H1 (cell line): Measurements from ENCODE around the gene PPP1R27. TPM values are rescaled to one million over a fixed set of nuclear protein-coding genes. Genes with fewer than 3 reads are reported as not detected.
A peak's percentile ranks its signal among the peaks of the same experiment; 100 is the strongest.

ENCODE experiments used
- CTCF ChIA-PET: fragments of 300-600 bp; sonication (Branson Sonifier 250); formaldehyde crosslinking; loops from one replicate; lab custom pipeline; 2021; ENCODE audit not compliant: partially characterized antibody; lab: Charles Lee
- POLR2A ChIA-PET: fragments of 300-600 bp; sonication (Branson Sonifier 250); formaldehyde crosslinking; loops from one replicate; lab custom pipeline; 2021; ENCODE audit warnings: inconsistent platforms; ENCODE audit not compliant: partially characterized antibody; lab: Charles Lee
- DNase-seq, 2 experiments: peaks; one replicate each; pipeline versions ENCODE4 v3.0.0 to v3.0.0-alpha.2; 2010 to 2022; ENCODE audit warnings: low spot score in 2 of 2, low read depth in 1 of 2, mixed read lengths in 1 of 2
- FAIRE-seq: peaks from 2 replicates; lab custom pipeline; 2011; peaks lifted over from hg19 to GRCh38; lab: Jason Lieb, UNC
- H2AFZ ChIP-seq: 2 replicates; pipeline ENCODE4 v1.8.1; 2012; ENCODE audit warnings: low read length, inconsistent platforms
- H2AK5ac ChIP-seq: 2 replicates; pipeline ENCODE4 v1.6.1; 2013; ENCODE audit warnings: low read depth, low read length
- H2BK120ac ChIP-seq: replicated peaks from 2 replicates; pipeline ENCODE3; 2013; ENCODE audit warnings: low read depth, low read length, inconsistent platforms
- H2BK12ac ChIP-seq: 2 replicates; pipeline ENCODE4 v1.6.1; 2013; ENCODE audit warnings: low read depth, low read length
- H2BK15ac ChIP-seq: 2 replicates; pipeline ENCODE4 v1.6.1; 2013; ENCODE audit warnings: low read length
- H2BK20ac ChIP-seq: 2 replicates; pipeline ENCODE4 v1.6.1; 2013; ENCODE audit warnings: low read length
- H2BK5ac ChIP-seq: 2 replicates; pipeline ENCODE4 v1.6.1; 2013; ENCODE audit warnings: low read depth, low read length
- H3K14ac ChIP-seq: 2 replicates; pipeline ENCODE4 v1.6.1; 2013; ENCODE audit warnings: inconsistent platforms; ENCODE audit not compliant: insufficient read length
- H3K18ac ChIP-seq: 2 replicates; pipeline ENCODE4 v1.6.1; 2013; ENCODE audit warnings: low read length; ENCODE audit errors: extremely low read depth
- H3K23ac ChIP-seq: 2 replicates; pipeline ENCODE4 v1.6.1; 2013; ENCODE audit warnings: inconsistent platforms; ENCODE audit not compliant: insufficient read length
- H3K23me2 ChIP-seq: 2 replicates; pipeline ENCODE4 v1.6.1; 2013; ENCODE audit warnings: low read depth, low read length
- H3K27ac ChIP-seq: 2 replicates; pipeline ENCODE4 v1.6.1; 2011; ENCODE audit warnings: low read depth, low read length, inconsistent platforms
- H3K27me3 ChIP-seq, 4 experiments: replicated peaks in 1 of 4; 1 replicate in 1 of 4; 2 replicates in 3 of 4; pipeline versions ENCODE4 v1.6.1 to v1.8.1; 2011 to 2013; ENCODE audit warnings: low read length in 3 of 4, mild to moderate bottlenecking in 3 of 4, inconsistent platforms in 2 of 4, mixed read lengths in 2 of 4, moderate library complexity in 1 of 4; ENCODE audit not compliant: control insufficient read depth in 3 of 4, insufficient read depth in 3 of 4; ENCODE audit errors: extremely low read depth in 1 of 4
- H3K36me3 ChIP-seq, 4 experiments: 2 replicates each; pipeline versions ENCODE4 v1.6.1 to v1.8.1; 2011 to 2013; ENCODE audit warnings: mild to moderate bottlenecking in 4 of 4, low read length in 3 of 4, moderate library complexity in 2 of 4, control low read depth in 1 of 4, inconsistent platforms in 1 of 4; ENCODE audit not compliant: insufficient read depth in 4 of 4, control insufficient read depth in 2 of 4
- H3K4ac ChIP-seq: replicated peaks from 2 replicates; pipeline ENCODE3; 2013; ENCODE audit warnings: low read length, low read depth, mixed read lengths, inconsistent platforms; ENCODE audit not compliant: insufficient read length
- H3K4me1 ChIP-seq, 4 experiments: replicated peaks in 1 of 4; 1 replicate in 1 of 4; 2 replicates in 3 of 4; pipeline versions ENCODE4 v1.6.1 to v1.8.1; 2011 to 2013; ENCODE audit warnings: low read length in 3 of 4, inconsistent platforms in 2 of 4, mixed read lengths in 1 of 4; ENCODE audit not compliant: insufficient read depth in 4 of 4, control insufficient read depth in 3 of 4
- H3K4me2 ChIP-seq, 2 experiments: 2 replicates each; pipeline versions ENCODE4 v1.6.1 to v1.8.1; 2011 to 2013; ENCODE audit warnings: low read depth in 2 of 2, low read length in 2 of 2, control low read depth in 1 of 2, inconsistent platforms in 1 of 2, mild to moderate bottlenecking in 1 of 2; ENCODE audit not compliant: insufficient read depth in 1 of 2
- H3K4me3 ChIP-seq, 4 experiments: fragments of 200-600, 300-600 bp in 1 of 4; sonication (generic), shearing (Covaris generic), sonication (Bioruptor Twin) in 1 of 4; 2 replicates each; pipeline versions ENCODE4 v1.5.1 to v1.8.1; 2011 to 2016; ENCODE audit warnings: low read length in 4 of 4, low read depth in 3 of 4, control low read depth in 2 of 4, inconsistent platforms in 2 of 4, mild to moderate bottlenecking in 2 of 4, mixed read lengths in 1 of 4, moderate library complexity in 1 of 4; ENCODE audit not compliant: insufficient read depth in 2 of 4; ENCODE audit errors: extremely low read depth in 1 of 4
- H3K56ac ChIP-seq: replicated peaks from 2 replicates; pipeline ENCODE3; 2013; ENCODE audit warnings: low read depth, mild to moderate bottlenecking, mixed read lengths, low read length, inconsistent platforms; ENCODE audit not compliant: insufficient read length
- H3K79me1 ChIP-seq: 2 replicates; pipeline ENCODE4 v1.6.1; 2013; ENCODE audit warnings: low read depth, low read length, control low read depth
- H3K79me2 ChIP-seq, 2 experiments: 2 replicates each; pipeline versions ENCODE4 v1.6.1 to v1.8.1; 2012 to 2013; ENCODE audit warnings: low read length in 2 of 2, mild to moderate bottlenecking in 2 of 2, inconsistent platforms in 1 of 2; ENCODE audit not compliant: insufficient read depth in 2 of 2, control insufficient read depth in 1 of 2
- H3K9ac ChIP-seq, 4 experiments: replicated peaks in 1 of 4; 1 replicate in 1 of 4; 2 replicates in 3 of 4; pipeline versions ENCODE4 v1.6.1 to v1.8.1; 2011 to 2013; ENCODE audit warnings: low read depth in 3 of 4, low read length in 3 of 4, control low read depth in 2 of 4, mild to moderate bottlenecking in 2 of 4, moderate library complexity in 2 of 4, inconsistent platforms in 1 of 4; ENCODE audit errors: extremely low read depth in 1 of 4
- H3K9me3 ChIP-seq, 2 experiments: 2 replicates each; pipeline versions ENCODE4 v1.6.1 to v1.8.1; 2012 to 2013; ENCODE audit warnings: mild to moderate bottlenecking in 2 of 2, moderate library complexity in 2 of 2, control low read depth in 1 of 2, inconsistent platforms in 1 of 2, low read depth in 1 of 2, low read length in 1 of 2, mixed read lengths in 1 of 2; ENCODE audit not compliant: insufficient read depth in 2 of 2
- H4K20me1 ChIP-seq, 2 experiments: replicated peaks in 1 of 2; 2 replicates each; pipeline versions ENCODE3 to v1.8.1; 2011 to 2013; ENCODE audit warnings: inconsistent platforms in 2 of 2, low read length in 2 of 2, mild to moderate bottlenecking in 1 of 2; ENCODE audit not compliant: insufficient read depth in 2 of 2, control insufficient read depth in 1 of 2
- H4K5ac ChIP-seq: 2 replicates; pipeline ENCODE4 v1.6.1; 2013; ENCODE audit warnings: low read length, low read depth, mixed read lengths, inconsistent platforms; ENCODE audit not compliant: insufficient read length
- H4K8ac ChIP-seq: 2 replicates; pipeline ENCODE4 v1.8.0; 2013; ENCODE audit warnings: mild to moderate bottlenecking, moderate library complexity, low read length, inconsistent platforms; ENCODE audit not compliant: insufficient read depth; ENCODE audit errors: extremely low read depth
- H4K91ac ChIP-seq: replicated peaks from 2 replicates; pipeline ENCODE3; 2013; ENCODE audit warnings: low read length, mixed read lengths, inconsistent platforms; ENCODE audit not compliant: insufficient read length
- ASH2L ChIP-seq: fragments of 200-600, 300-600 bp; sonication (generic); IDR thresholded peaks from one replicate; pipeline ENCODE4 v1.7.1; 2017; ENCODE audit warnings: low read length
- ATF3 ChIP-seq: IDR thresholded peaks from 2 replicates; pipeline ENCODE4 v1.6.1; 2011; ENCODE audit warnings: low read depth, mild to moderate bottlenecking, low read length; ENCODE audit not compliant: insufficient read depth
- CTBP2 ChIP-seq: IDR thresholded peaks from 2 replicates; pipeline ENCODE4 v1.7.0; 2011; ENCODE audit warnings: borderline replicate concordance, mild to moderate bottlenecking, moderate library complexity, mixed read lengths, low read length; ENCODE audit not compliant: insufficient read depth, insufficient read length
- GTF2F1 ChIP-seq: IDR thresholded peaks from 2 replicates; pipeline ENCODE4 v1.6.1; 2012; ENCODE audit warnings: low read depth, low read length, improper control_type of control experiment, borderline replicate concordance
- KDM4A ChIP-seq: IDR thresholded peaks from one replicate; pipeline ENCODE4 v1.7.1; 2012; ENCODE audit warnings: low read depth, mild to moderate bottlenecking, moderate library complexity, low read length, inconsistent platforms; ENCODE audit not compliant: severe bottlenecking
- POLR2AphosphoS5 ChIP-seq: IDR thresholded peaks from 2 replicates; pipeline ENCODE4 v1.6.1; 2011; ENCODE audit warnings: low read depth, low read length
- ZNF274 ChIP-seq: IDR thresholded peaks from 2 replicates; pipeline ENCODE4 v1.7.0; 2012; ENCODE audit warnings: low read length, borderline replicate concordance; ENCODE audit errors: extremely low read depth
- WGBS, 2 experiments: shearing (Covaris generic) in 1 of 2; methylation state at CpG; one replicate each; pipeline versions ENCODE4 v1.1.6 to v1.1.7; 2013 to 2015; ENCODE audit warnings: low lambda C conversion rate in 2 of 2, mixed read lengths in 2 of 2, inconsistent platforms in 1 of 2, low coverage in 1 of 2, missing lambda C conversion rate in 1 of 2; ENCODE audit not compliant: insufficient replicate concordance in 2 of 2, insufficient coverage in 1 of 2, insufficient read length in 1 of 2; ENCODE audit errors: extremely low coverage in 1 of 2, missing lambda C conversion rate in 1 of 2; 5-methylcytosine and 5-hydroxymethylcytosine counted together
- polyA plus RNA-seq, 7 experiments: library from polyadenylated mRNA; depleted of rRNA in 3 of 7; stranded (reverse) in 5 of 7; unstranded in 2 of 7; fragments of >200 nt in 5 of 7; fragments of 200-250 nt in 2 of 7; gene quantifications; 1 replicate in 5 of 7; 2 replicates in 1 of 7; 4 replicates in 1 of 7; pipeline versions ENCODE4 v1.2.1 to v1.2.3, GENCODE V29; 2011 to 2013; ENCODE audit warnings: missing spikeins in 2 of 7, mixed read lengths in 2 of 7
- total RNA-seq: library from RNA; stranded (reverse); fragmentation: NEBNext Ultra II Directional; extraction: Animal tissue kit (Norgen Biotek cat#: 25700); gene quantifications from 2 replicates; pipeline ENCODE4 v1.2.1, GENCODE V29; 2021

PPP1R27 gene
- total and polyA plus RNA-seq, 2 of the 8 experiments (the other 6 are each of a cell fraction or from before 2014, with no cell fraction given): 0.27 TPM; not detected in 1

- H3K27ac ChIP-seq: no peak overlapping the region; the same call in 1 of the 2 replicates
- H2AFZ ChIP-seq: no peak overlapping the region
- peak overlapping the region; percentile 55; the same call in 1 of the 2 replicates for H2AK5ac ChIP-seq
- no peak for DNase-seq
- peak overlapping the region; percentile 73 to 95 for H3K4me2 ChIP-seq
- peak overlapping the region; percentile 62; the same call in 1 of the 2 replicates for H4K8ac ChIP-seq
- H2BK12ac ChIP-seq: no peak overlapping the region
- H3K27me3 ChIP-seq: 0 out of 7 replicates have a peak, but pooled peaks cover 0 to 2% (median 0%) of the 10 kb centered on the region in 4 experiments
- H3K56ac ChIP-seq: peak overlapping the region; percentile 77
- peak overlapping the region; percentile 39 for H4K91ac ChIP-seq
- no peak for FAIRE-seq
- H2BK20ac ChIP-seq: no peak overlapping the region
- H3K79me1 ChIP-seq: peaks cover 13% of the 10 kb centered on the region
- peak overlapping the region; percentile 51 to 78 (median 70); a peak in 6 of 7 replicates for H3K9ac ChIP-seq
- TF ChIP-seq GTF2F1 (no peak), ATF3 (no peak), POLR2AphosphoS5 (no peak), ASH2L (no peak), ZNF274 (no peak), CTBP2 (no peak), KDM4A (no peak)
- no peak overlapping the region for H4K5ac ChIP-seq
- H3K23me2 ChIP-seq: peaks cover 8% of the 10 kb centered on the region
- peaks cover 0 to 15% of the 10 kb centered on the region in 2 experiments; a peak in 1 of 4 replicates for H3K79me2 ChIP-seq
- peak overlapping the region; percentile 67 to 97 (median 78) for H3K4me3 ChIP-seq
- no peaks in the 10 kb centered on the region for H3K9me3 ChIP-seq
- POLR2A ChIA-PET: interaction anchor here (0.9 to 5.0 kb wide), 9 partner anchors 10 to 166 kb away, joined by 3 to 37 read pairs (median 5); partner anchors contain the start of genes CCDC137, OXLD1 and P4HB
- no peak overlapping the region for H3K23ac ChIP-seq
- CTCF ChIA-PET: interaction anchor here (1.4 to 2.5 kb wide), 3 partner anchors 10 to 99 kb away, joined by 5 to 9 read pairs (median 5); no protein-coding TSS in a partner anchor
- 75% methylated on average over 18 of the region's 18 CpGs; no CpG with 5 or more reads in 1 of the 2 experiments for WGBS, 2 experiments
- no peak overlapping the region for H2BK5ac ChIP-seq
- peak overlapping the region; percentile 29; the same call in 1 of the 2 replicates for H2BK15ac ChIP-seq
- H2BK120ac ChIP-seq: no peak overlapping the region
- no peaks in the 10 kb centered on the region; a peak in 1 of 8 replicates for H3K36me3 ChIP-seq
- H3K14ac ChIP-seq: no peak overlapping the region
- H3K4ac ChIP-seq: no peak overlapping the region
- H4K20me1 ChIP-seq: peaks cover 0 to 16% of the 10 kb centered on the region in 2 experiments
- no peak overlapping the region for H3K18ac ChIP-seq
- H3K4me1 ChIP-seq: peaks cover 0 to 15% (median 8%) of the 10 kb centered on the region in 4 experiments; a peak in 4 of 7 replicates
These were observed 2.8 kb downstream of the PPP1R27 start for GRCh38 chr17:81831957-81832607.
